ENCODE data around the gene IL15RA. TPM values are rescaled to one million over a fixed set of nuclear protein-coding genes. Genes with fewer than 3 reads are reported as not detected.
"Not testable (repeated sequence)": the region's sequence is repeated elsewhere in the genome, so short reads cannot be mapped to it uniquely, and the experiment has no call there.

The IL15RA gene
- total and polyA plus RNA-seq, 10 donors = 9.9 to 37.4 (median 21.0) TPM

- WGBS, 5 donors = 75 to 88% (median 83%) methylated on average over 8 of the region's 8 CpGs
- no peaks in the 10 kb centered on the region for H3K4me1 ChIP-seq
Measured at GRCh38 chr10:6005856-6006395, 28.6 kb upstream of the IL15RA start.

DNA sequence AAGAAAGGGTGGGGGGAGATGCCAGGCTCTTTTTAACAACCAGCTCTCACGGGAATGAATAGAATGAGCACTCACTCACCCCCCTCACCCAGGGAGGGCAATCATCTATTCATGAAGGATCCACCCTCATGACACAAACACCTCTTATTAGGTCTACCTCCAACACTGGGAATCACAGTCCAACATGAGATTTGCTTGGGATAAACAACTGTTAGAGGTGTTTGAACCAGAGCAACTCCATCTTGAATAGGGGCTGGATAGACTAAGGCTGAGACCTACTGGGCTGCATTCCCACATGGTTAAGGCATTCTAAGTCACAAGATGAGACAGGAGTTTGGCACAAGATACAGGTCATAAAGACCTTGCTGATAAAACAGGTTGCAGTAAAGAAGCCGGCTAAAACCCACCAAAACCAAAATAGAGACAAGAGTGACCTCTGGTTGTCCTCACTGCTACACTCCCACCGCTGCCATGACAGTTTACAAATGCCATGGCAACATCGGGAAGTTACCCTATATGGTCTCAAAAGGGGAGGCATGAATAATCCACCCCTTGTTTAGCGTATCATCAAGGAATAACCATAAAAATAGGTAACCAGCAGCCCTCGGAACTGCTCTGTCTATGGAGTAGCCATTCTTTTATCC, 27.9 kb upstream of the IL15RA start:
- DNase-seq; H3K4me1 ChIP-seq; H3K4me3 ChIP-seq; H3K27me3 ChIP-seq (replicated peaks in 1 of 7); H3K27ac ChIP-seq; intact Hi-C loops (cut with DNase I; ENCODE audit: low total_unique reads); H3K36me3 ChIP-seq: not testable (repeated sequence)
- H3K9me3 ChIP-seq = peaks cover 0 to 12% (median 9%) of the 10 kb centered on the region in 8 donors
- 73 to 82% (median 79%) methylated on average over 6 of the region's 6 CpGs for WGBS, 5 donors

More at GRCh38 chr10:6005856-6006395, 28.6 kb upstream of the IL15RA start:
- DNase-seq = no peak
- TF ChIP-seq, protein P1, sequence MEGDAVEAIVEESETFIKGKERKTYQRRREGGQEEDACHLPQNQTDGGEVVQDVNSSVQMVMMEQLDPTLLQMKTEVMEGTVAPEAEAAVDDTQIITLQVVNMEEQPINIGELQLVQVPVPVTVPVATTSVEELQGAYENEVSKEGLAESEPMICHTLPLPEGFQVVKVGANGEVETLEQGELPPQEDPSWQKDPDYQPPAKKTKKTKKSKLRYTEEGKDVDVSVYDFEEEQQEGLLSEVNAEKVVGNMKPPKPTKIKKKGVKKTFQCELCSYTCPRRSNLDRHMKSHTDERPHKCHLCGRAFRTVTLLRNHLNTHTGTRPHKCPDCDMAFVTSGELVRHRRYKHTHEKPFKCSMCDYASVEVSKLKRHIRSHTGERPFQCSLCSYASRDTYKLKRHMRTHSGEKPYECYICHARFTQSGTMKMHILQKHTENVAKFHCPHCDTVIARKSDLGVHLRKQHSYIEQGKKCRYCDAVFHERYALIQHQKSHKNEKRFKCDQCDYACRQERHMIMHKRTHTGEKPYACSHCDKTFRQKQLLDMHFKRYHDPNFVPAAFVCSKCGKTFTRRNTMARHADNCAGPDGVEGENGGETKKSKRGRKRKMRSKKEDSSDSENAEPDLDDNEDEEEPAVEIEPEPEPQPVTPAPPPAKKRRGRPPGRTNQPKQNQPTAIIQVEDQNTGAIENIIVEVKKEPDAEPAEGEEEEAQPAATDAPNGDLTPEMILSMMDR (IDR thresholded peaks at IDR 0.05 in 8 of 11, conservative IDR thresholded peaks at IDR 0.05 in 3 of 11) = no peak
- no peak for TF ChIP-seq POLR2AphosphoS5 (IDR thresholded peaks at IDR 0.05)
- Histone ChIP-seq H3K4me3 (no peak overlapping the region), H3K36me3 (no peaks in the 10 kb centered on the region), H3K27ac (no peak overlapping the region), H3K9me3 (peaks cover 0 to 12% (median 9%) of the 10 kb centered on the region in 8 donors), H3K27me3 (replicated peaks in 1 of 7) (no peaks in the 10 kb centered on the region)
- intact Hi-C loops (cut with DNase I; ENCODE audit: low total_unique reads) = no loop called here

DNA sequence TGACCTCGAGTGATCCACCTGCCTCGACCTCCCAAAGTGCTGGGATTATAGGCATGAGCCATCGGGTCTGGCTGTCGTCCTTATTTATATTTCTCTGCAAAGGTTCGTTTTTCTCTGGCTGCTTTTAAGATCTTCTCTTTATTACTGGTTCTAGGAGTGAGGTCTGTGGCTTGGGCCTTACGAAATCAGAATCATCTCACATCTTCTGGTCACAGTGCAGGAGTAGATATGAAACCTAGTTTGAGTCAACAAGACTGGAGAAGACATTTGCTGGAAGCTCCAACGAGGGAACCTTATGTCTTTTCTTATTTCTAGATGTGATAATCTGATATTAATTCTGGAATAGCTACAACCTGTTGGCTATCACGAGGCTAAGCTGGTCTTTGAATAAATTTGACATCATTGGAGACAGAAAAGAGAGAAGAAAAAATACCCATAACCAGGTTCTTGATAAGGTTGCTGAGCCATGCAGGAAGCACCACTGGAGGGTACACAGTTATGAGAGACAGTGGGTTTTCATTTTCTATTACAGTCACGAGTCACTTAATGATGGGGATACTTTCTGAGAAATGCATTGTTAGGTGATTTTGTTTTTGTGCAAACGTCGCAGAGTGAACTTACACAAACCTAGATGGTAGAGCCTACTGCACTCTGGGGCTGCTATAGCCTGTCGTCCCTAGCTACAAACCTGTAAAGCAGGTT, 25.6 kb upstream of the IL15RA start:
- intact Hi-C loops (cut with DNase I; ENCODE audit: low total_unique reads) = no loop called here
- 61 to 84% (median 75%) methylated on average over 12 of the region's 12 CpGs for WGBS, 5 donors
- H3K27me3 ChIP-seq (replicated peaks in 1 of 7) = no peaks in the 10 kb centered on the region
- H3K36me3 ChIP-seq = no peaks in the 10 kb centered on the region
- no peak overlapping the region for H3K27ac ChIP-seq
- no peak for DNase-seq
- TF ChIP-seq, protein P1 (IDR thresholded peaks at IDR 0.05 in 8 of 11, conservative IDR thresholded peaks at IDR 0.05 in 3 of 11) = no peak
- TF ChIP-seq POLR2A (IDR thresholded peaks at IDR 0.05) (no peak), POLR2AphosphoS5 (IDR thresholded peaks at IDR 0.05) (no peak)
- H3K9me3 ChIP-seq = peaks cover 0 to 12% (median 9%) of the 10 kb centered on the region in 8 donors
- no peak overlapping the region for H3K4me3 ChIP-seq
- H3K4me1 ChIP-seq = no peaks in the 10 kb centered on the region

GRCh38 chr10:5999440-6000165, 22.3 kb upstream of the IL15RA start:
- no peak for DNase-seq
- peaks cover 0 to 1% (median 0%) of the 10 kb centered on the region in 8 donors for H3K9me3 ChIP-seq

More at GRCh38 chr10:5999440-6000165, 22.3 kb upstream of the IL15RA start:
- Histone ChIP-seq H3K27me3 (replicated peaks in 1 of 7) (no peaks in the 10 kb centered on the region), H3K27ac (no peak overlapping the region), H3K4me3 (no peak overlapping the region), H3K4me1 (no peaks in the 10 kb centered on the region), H3K36me3 (no peaks in the 10 kb centered on the region)
- 81 to 88% (median 83%) methylated on average over 17 to 20 of the region's 20 CpGs for WGBS, 5 donors
- TF ChIP-seq POLR2A (IDR thresholded peaks at IDR 0.05) = no peak
- TF ChIP-seq, protein P1 (IDR thresholded peaks at IDR 0.05 in 8 of 11, conservative IDR thresholded peaks at IDR 0.05 in 3 of 11) = no peak
- intact Hi-C loops (cut with DNase I; ENCODE audit: low total_unique reads) = no loop called here
